GM12878 (cell line): ENCODE data around the gene CAMTA1.

Experiments used
- CTCF ChIP-seq, 3 experiments: IDR thresholded peaks in 2 of 3; conservative IDR thresholded peaks in 1 of 3; 2 replicates each; pipeline ENCODE4 v1.5.1; 2011; ENCODE audit warnings: low read depth in 3 of 3, low read length in 3 of 3, mild to moderate bottlenecking in 3 of 3, control low read depth in 2 of 3, moderate library complexity in 2 of 3, inconsistent platforms in 1 of 3, mixed read lengths in 1 of 3; ENCODE audit not compliant: control insufficient read depth in 2 of 3, insufficient read depth in 1 of 3; ENCODE audit errors: extremely low read depth in 1 of 3
- EED ChIP-seq: sonication (generic); IDR thresholded peaks from 2 replicates; pipeline ENCODE4 v1.6.1; 2016; ENCODE audit warnings: antibody characterized with exemption, low read depth
- NR2C2 ChIP-seq: IDR thresholded peaks from 2 replicates; pipeline ENCODE4 v1.6.1; 2011; ENCODE audit warnings: borderline replicate concordance, low read depth; ENCODE audit not compliant: control insufficient read depth, insufficient read length
- POLR2AphosphoS5 ChIP-seq: IDR thresholded peaks from 2 replicates; pipeline ENCODE4 v1.6.1; 2011; ENCODE audit warnings: mild to moderate bottlenecking, low read length, inconsistent platforms
- RFX5 ChIP-seq: IDR thresholded peaks from 2 replicates; pipeline ENCODE4 v1.6.1; 2011; ENCODE audit warnings: low read depth, low read length, improper control_type of control experiment
- SREBF1 ChIP-seq: IDR thresholded peaks from 2 replicates; pipeline ENCODE4 v1.6.1; 2012; ENCODE audit warnings: mild to moderate bottlenecking, low read length

GRCh38 chr1:6906783-6907182 is 121.5 kb downstream of the CAMTA1 start:
- TF ChIP-seq EED (no peak), POLR2AphosphoS5 (no peak), CTCF (IDR thresholded peaks at IDR 0.05 in 2 of 3, conservative IDR thresholded peaks at IDR 0.05 in 1 of 3; ENCODE audit: control insufficient read depth in 2 of 3, extremely low read depth in 1 of 3, insufficient read depth in 1 of 3, low read depth in 3 of 3, low read length in 3 of 3) (no peak), RFX5 (no peak), SREBF1 (no peak), NR2C2 (no peak)
